ENCODE results near the gene ELAVL1. TPM values are rescaled to one million over a fixed set of nuclear protein-coding genes. Genes with fewer than 3 reads are reported as not detected.

ELAVL1 gene
- total and polyA plus RNA-seq, 2 of the 13 experiments (the other 11 are each of a cell fraction or from before 2014, with no cell fraction given): 27.9 to 38.4 TPM

DNA sequence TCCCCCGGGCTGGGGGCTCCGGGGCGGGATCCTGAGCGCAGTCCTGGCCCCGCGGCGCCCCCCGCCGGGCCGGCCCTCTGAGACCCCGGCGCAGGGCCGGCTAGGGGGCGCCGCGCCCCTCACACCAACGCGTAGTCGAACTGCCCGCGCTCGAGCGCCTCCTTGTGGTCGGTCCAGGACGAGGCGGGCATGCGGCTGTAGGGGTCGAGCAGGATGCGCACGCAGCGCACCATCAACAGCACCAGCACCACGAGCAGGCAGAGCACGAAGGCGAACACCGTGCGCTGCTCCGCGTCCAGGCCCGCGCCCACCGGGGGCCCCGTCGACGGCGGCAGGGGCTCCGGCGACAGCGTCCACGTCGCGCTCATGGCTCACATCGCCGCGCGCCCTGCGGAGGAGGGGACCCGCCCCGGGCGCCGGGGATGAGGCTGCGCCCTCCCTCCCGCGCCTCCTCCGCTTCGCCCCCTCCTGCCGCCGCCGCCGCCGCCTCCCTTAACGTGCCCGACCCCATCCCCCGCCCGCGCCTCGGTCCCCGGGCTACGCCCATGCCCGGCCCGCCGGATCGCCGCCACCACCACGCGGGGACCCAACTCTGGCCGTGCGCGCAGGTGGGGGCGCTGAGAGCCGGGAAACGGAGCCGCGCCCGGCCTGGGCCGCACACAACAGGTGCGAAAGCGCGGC is 80.1 kb downstream of the ELAVL1 start (continued):
- TF ChIP-seq REPIN1 (CRISPR knock-in tag; IDR thresholded peaks at IDR 0.05; ENCODE audit: borderline replicate concordance, low read depth) (0 out of 2 replicates have a peak, but pooled peaks have one; percentile 55), FOXK1 (CRISPR knock-in tag; IDR thresholded peaks at IDR 0.05; ENCODE audit: borderline replicate concordance, low read depth) (peak; percentile 23; the same call in 1 of the 2 replicates), CBFB (CRISPR knock-in tag; IDR thresholded peaks at IDR 0.05) (no peak), BCL6 (CRISPR knock-in tag; IDR thresholded peaks at IDR 0.05) (0 out of 2 replicates have a peak, but pooled peaks have one; percentile 42), PATZ1 (CRISPR knock-in tag; IDR thresholded peaks at IDR 0.05) (peak; percentile 55; the same call in 1 of the 2 replicates), ZNF136 (CRISPR knock-in tag; IDR thresholded peaks at IDR 0.05; ENCODE audit: low read depth) (no peak), ZBTB7B (CRISPR knock-in tag; IDR thresholded peaks at IDR 0.05) (peak; percentile 90), SNAPC2 (CRISPR knock-in tag; IDR thresholded peaks at IDR 0.05) (no peak), SAFB2 (CRISPR knock-in tag; IDR thresholded peaks at IDR 0.05; ENCODE audit: borderline replicate concordance, low read depth) (peak; percentile 79; the same call in 1 of the 2 replicates), ZNF83 (CRISPR knock-in tag; IDR thresholded peaks at IDR 0.05; ENCODE audit: borderline replicate concordance) (peak; percentile 96; the same call in 1 of the 2 replicates), RARA (CRISPR knock-in tag; IDR thresholded peaks at IDR 0.05) (peak; percentile 38), MED13 (CRISPR knock-in tag; IDR thresholded peaks at IDR 0.05) (no peak), TFAP4 (IDR thresholded peaks at IDR 0.05; ENCODE audit: borderline replicate concordance, low read depth) (no peak), ZNF512B (CRISPR knock-in tag; IDR thresholded peaks at IDR 0.05; ENCODE audit: borderline replicate concordance) (no peak), ZNF776 (CRISPR knock-in tag; IDR thresholded peaks at IDR 0.05) (peak; percentile 84), ZNF331 (CRISPR knock-in tag; IDR thresholded peaks at IDR 0.05) (peak; percentile 42; the same call in 1 of the 2 replicates), HES4 (CRISPR knock-in tag; IDR thresholded peaks at IDR 0.05; ENCODE audit: borderline replicate concordance) (0 out of 2 replicates have a peak, but pooled peaks have one; percentile 46), STAG1 (CRISPR knock-in tag; IDR thresholded peaks at IDR 0.05) (peak; percentile 73)
- TF ChIP-seq, protein P1, sequence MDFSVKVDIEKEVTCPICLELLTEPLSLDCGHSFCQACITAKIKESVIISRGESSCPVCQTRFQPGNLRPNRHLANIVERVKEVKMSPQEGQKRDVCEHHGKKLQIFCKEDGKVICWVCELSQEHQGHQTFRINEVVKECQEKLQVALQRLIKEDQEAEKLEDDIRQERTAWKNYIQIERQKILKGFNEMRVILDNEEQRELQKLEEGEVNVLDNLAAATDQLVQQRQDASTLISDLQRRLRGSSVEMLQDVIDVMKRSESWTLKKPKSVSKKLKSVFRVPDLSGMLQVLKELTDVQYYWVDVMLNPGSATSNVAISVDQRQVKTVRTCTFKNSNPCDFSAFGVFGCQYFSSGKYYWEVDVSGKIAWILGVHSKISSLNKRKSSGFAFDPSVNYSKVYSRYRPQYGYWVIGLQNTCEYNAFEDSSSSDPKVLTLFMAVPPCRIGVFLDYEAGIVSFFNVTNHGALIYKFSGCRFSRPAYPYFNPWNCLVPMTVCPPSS (IDR thresholded peaks at IDR 0.05): no peak
- TF ChIP-seq, protein P2, sequence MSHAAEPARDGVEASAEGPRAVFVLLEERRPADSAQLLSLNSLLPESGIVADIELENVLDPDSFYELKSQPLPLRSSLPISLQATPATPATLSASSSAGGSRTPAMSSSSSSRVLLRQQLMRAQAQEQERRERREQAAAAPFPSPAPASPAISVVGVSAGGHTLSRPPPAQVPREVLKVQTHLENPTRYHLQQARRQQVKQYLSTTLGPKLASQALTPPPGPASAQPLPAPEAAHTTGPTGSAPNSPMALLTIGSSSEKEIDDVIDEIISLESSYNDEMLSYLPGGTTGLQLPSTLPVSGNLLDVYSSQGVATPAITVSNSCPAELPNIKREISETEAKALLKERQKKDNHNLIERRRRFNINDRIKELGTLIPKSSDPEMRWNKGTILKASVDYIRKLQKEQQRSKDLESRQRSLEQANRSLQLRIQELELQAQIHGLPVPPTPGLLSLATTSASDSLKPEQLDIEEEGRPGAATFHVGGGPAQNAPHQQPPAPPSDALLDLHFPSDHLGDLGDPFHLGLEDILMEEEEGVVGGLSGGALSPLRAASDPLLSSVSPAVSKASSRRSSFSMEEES (CRISPR knock-in tag; IDR thresholded peaks at IDR 0.05): peak; percentile 39; the same call in 1 of the 2 replicates
